GM12873 (cell line): Measurements from ENCODE around the gene IFNAR2.

ENCODE experiments used
- TF ChIP-seq, protein P1 (sequence below): IDR thresholded peaks from 2 replicates; pipeline ENCODE4 v1.5.1; 2012; ENCODE audit warnings: low read depth, mild to moderate bottlenecking, moderate library complexity, low read length, control low read depth; ENCODE audit not compliant: insufficient read depth; ENCODE audit errors: missing control alignments

Gene IFNAR2

DNA sequence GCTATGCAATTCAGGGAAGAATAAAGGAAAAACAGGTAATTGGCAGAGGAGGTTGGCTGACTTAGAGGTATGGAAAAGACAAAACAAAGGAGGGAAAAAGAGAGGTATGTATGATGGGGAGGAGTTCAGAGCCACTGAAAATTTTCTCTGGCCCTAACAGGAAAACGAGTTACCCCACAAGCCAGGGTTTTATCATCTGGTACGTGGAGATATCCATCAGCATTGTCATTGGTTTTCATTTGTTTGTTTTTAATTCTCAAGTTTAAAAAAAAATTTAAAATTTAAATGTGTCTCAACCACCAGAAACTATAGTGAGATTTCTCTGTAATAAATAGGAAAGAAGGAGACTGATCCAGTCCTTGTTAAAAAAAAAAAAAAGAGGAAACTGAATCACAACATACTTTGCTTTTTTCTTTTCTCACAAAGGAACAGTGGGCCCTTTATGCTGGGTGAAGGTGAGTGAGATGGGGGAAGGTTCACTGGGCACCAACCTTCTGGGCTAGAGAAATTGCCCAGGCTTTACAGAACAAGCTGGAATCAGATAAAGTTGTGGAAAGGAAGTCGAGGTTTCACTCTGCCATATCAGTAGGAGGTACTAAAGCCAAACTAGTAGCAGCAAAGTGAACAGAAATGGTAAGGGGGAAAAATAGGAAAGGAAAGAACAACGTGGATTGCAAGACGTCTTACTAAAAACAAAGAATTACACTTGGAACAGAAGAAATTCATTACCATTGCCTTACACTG, 2.7 kb downstream of the IFNAR2 start:
- TF ChIP-seq, protein P1, sequence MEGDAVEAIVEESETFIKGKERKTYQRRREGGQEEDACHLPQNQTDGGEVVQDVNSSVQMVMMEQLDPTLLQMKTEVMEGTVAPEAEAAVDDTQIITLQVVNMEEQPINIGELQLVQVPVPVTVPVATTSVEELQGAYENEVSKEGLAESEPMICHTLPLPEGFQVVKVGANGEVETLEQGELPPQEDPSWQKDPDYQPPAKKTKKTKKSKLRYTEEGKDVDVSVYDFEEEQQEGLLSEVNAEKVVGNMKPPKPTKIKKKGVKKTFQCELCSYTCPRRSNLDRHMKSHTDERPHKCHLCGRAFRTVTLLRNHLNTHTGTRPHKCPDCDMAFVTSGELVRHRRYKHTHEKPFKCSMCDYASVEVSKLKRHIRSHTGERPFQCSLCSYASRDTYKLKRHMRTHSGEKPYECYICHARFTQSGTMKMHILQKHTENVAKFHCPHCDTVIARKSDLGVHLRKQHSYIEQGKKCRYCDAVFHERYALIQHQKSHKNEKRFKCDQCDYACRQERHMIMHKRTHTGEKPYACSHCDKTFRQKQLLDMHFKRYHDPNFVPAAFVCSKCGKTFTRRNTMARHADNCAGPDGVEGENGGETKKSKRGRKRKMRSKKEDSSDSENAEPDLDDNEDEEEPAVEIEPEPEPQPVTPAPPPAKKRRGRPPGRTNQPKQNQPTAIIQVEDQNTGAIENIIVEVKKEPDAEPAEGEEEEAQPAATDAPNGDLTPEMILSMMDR = no peak

DNA sequence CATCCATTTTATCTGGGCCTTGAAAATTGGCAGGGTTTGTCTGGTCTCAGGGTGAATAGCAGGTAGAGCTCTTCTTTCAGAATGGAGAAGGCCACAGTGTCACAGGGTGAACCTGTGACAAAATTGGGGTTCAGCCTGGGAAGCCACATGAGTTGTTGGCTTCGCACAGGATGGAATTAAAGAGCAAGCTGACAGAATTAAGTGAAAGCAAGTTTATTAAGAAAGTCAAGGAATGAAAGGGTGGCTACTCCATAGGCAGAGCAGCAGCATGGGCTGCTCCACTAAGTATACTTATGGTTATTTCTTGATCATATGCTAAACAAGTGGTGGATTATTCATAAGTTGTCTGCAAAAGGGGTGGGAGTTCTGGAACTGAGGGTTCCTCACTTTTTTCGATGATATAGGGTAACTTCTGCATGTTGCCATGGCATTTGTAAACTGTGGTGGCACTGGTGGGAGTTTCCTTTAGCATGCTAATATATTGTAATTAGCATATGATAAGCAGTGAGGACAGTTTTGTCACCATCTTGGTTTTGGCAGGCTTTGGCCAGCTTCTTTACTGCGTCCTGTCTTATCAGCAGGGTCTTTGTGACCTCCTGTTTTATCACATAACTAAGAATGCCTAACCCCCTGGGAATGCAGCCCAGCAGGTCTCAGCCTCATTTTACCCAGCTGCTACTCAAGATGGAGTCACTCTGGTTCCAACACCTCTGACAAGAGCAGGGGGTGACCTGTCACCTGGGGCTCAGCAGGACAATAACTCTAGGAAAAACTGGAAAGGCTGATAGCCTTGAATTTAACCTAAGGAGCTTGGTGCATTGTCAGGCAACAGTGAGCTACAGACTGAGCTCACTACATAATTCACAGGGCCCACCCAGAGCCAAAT, 5.1 kb downstream of the IFNAR2 start:
- TF ChIP-seq, protein P1 = no peak

DNA sequence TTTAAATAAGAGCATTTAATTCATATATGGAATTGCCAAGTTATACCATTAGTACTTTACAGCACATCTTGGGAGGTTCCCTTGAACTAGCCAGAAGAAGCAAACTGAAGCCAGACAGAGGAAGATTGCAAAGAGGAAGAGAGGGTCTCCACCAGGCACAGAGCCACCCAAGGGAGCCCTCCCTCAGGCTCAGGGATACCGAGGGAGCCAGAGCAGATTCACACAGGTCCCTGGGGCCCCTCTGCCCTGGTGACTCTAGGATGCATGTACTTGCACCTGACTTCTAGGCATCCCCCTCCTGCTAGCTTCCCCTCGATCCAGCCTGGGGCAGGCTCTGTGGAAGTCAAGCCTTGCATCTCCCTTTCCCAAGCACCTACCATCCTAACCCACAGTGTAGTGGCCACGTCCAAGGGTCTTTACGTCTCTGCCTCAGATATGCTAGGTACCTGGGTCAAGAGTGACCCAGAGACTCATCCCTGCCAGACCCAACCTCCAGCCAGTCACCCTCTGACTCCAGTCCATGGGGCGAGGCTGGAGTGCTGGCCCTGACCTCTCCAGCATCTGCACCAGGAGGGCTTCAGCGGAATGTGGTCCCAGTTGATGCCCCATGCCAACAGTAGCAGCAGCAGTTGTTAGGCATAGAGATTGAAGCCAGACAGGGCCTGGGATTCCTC, 6.4 kb downstream of the IFNAR2 start:
- TF ChIP-seq, protein P1 = no peak

DNA sequence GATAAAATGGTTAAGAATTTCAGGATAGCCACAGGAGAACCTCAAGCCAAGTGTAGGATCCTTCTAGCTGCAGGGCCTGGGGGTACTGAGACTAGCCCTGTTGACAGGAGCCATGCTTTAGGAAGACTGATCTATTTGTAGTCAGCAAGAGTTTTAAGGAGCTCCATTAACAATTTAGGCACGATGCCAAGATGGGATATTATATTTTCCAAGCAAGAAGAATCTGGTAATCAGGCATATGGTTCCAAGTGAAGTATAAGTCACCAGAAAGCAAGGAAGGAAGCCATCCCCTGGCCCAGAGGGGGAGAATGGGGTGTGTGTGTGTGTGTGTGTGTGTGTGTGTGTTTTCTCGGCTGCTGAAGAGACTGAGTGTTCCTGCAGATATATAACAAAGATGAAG, 7.0 kb downstream of the IFNAR2 start:
- TF ChIP-seq, protein P1 = no peak

DNA sequence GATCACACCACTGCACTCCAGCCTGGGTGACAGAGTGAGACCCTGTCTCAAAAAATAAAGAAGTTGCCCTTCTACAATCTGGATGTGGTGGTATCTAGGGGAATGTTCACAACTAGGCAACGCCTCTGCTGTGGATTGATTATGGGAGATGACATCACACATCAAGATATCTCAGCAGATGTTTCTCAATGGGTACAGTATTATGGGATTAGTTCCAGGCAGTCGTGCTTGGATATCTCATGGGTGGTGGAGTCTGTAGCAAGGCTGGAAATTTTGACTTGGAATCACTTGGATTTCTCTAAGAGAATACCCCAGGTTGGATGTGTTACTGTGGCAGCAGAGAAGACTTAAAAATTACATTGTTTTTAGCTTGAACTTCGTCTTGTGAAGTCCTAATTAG, 7.7 kb downstream of the IFNAR2 start:
- TF ChIP-seq, protein P1 = no peak

DNA sequence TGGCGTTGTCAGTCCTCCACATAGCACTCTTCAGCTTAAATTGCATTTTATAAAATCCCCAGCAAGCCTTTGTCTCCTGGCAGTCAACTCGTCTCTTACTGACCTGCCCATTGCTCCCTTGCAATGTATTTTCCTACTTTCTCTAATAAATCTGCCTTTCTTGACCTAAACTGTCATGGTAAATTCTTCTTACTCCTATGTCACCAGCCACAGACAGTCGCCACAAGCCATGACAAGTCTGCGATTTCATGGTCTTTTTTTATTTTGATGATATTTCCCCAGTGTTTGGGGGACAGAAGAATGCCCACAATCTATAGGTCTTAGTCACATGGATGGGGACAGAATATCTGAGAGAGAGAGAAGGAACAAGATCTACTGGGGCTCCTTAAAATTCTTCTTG, 8.4 kb downstream of the IFNAR2 start:
- TF ChIP-seq, protein P1 = no peak
